HG02678 (cell line): ENCODE results near the gene FOXJ3.

Source experiments
- ATAC-seq: cut with Tn5 transposase; IDR thresholded peaks from one replicate; pipeline ENCODE4 v1.9.1; 2021; ENCODE audit warnings: mild to moderate bottlenecking, moderate library complexity; ENCODE audit not compliant: unreplicated experiment

FOXJ3 gene

DNA sequence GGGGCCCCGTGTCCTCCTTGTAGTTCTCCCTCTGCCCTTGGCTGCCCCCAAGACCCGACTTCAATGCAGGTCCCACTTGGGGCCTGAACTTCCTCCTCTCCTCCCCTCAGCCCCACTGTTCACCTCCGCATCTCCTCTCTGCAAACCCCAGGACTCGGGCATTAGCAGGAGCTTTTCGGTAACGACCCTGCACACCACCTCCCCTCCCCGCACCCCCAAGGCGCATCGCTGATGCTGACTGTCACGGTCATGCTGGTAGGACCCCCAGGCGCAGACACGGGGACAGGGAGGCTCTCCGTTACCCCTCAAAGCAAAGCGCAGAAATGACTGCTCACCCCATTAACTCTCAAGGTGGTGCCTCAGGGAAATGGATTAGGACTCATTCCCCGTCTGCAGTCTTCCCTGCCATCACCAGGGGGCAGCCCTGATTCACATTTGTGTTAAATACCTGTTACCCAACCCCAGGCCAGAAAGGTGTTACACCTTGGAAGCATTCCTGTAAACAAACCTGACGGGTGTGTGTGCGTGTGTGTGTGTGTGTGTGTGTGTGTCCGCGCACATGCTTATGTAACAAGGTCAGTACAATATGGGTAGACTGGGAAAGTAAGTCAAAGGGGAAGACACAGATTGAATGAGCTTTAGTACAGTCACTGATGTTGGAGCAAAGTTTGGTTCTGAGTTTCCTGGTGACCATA lies 188.3 kb downstream of the FOXJ3 start:
- no peak for ATAC-seq

DNA sequence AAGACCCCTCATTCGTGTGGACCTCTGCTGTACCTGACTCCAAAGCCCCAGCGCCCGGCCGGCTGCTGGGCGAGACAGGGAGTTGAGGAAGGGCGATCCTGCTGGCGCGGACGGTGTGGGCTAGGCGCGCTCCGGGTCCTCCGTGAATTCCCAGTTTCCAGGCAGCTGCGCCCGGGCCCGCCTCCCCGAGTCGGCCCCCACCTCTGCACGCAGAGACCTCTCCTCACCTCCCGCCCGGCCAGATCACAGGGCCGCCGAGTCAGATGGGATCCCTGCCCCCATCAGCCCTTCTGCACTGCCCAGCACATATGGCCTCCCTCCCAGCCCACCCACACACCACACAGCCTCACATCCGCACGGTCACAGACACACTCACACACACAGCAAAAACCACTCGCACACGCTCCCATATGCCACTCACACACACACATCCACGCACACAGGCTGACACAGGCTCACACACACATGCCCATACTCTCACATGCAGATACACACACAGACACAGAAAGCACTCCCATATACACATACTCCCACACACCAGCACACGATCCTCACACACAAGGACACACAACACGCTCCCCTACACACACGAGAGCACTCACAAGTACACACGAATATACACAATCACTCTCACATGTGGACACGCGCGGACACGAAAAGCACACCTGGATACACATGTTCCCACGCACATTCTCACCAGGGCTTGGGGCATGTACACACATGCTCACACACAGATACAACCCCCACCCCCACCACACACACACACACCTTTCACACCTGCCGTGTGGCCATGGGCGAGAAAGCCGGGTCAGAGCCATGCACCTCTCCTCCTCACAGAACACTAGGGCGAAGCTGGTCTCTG lies 189.0 kb downstream of the FOXJ3 start:
- ATAC-seq: no peak

DNA sequence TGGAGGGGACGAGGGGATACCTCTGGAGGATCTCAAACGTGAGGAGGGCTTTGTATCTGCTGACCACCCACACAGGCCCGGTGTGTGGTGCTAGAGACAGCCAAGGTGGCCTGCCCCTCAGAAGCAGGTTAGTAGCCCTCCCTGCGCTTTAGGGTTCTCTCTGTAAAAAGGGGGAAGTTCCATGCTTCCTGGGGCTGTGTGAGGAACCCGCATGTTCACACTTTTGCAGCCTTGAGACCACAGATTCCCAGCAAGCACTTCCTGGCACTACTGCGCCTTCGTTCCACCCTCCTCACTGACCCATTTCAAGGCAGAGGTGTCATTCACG lies 189.7 kb downstream of the FOXJ3 start:
- no peak for ATAC-seq

DNA sequence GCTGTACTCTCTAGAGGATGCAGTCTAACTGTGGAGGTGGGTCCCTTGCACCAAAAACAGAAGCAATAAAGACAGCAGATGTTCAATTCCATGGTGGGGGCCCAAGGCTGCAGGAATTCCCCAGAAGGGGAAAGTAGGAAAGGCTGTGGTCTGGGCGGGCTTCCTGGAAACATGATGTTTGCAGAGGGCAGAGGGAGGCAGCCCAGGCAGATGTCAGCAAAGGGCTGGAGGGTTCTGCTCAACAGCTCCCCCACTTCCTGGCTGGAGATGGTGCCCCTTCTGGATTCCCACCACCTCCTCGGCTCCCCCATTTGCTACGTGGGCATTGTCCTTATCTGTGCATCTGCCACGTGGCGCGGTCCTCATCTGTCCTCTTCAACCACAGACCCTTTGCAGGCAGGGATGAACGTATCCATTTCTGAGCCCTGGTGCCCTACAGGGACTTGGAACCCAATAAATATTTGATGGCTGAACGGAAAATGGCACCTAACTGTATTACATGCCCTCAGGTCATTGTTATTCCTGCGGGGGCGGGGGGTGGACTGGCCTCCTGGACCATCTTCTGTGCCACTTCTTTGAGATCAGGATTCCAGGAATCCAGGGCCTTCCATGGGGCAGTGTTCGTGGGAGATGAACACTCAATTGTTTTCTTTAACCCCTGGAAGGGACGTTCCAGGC lies 190.2 kb downstream of the FOXJ3 start:
- no peak for ATAC-seq

DNA sequence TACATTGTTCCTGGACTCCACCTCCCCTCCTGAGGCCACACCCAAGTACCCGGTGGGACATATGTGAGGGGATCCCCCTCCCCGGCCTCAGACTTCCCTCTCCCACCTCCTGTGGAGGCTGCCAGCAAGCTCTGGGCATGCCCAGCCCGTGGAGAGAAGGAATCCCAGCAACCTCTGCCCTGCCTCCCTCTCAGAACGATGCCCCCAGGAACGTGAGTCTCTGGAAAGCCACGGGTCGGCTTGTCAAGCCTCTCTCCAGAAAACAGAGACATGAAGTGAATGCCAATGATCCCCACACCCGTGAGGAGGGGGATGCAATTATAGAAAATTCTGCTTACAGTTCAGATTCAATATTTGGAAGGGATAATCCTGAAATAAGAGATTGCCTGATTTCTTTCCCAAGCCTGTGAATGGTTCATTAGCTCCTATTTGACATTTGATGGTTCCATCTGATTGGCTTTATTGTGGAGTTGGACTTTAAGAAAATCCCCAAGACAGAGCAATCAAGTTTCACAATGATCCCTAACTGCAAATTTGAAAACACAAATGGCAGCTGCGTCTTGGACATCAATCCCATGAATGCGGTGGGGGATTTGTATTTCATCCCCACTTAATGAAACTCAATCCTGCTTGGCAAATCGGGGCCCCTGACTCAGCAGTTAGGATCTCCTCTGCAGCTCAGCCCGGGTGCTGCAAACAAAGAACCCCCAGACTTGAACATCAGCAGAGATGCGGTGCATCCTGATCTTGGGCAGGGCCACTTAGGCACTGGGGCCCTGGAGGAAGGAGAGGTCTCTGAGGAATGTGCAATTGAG lies 190.9 kb downstream of the FOXJ3 start:
- no peak for ATAC-seq

DNA sequence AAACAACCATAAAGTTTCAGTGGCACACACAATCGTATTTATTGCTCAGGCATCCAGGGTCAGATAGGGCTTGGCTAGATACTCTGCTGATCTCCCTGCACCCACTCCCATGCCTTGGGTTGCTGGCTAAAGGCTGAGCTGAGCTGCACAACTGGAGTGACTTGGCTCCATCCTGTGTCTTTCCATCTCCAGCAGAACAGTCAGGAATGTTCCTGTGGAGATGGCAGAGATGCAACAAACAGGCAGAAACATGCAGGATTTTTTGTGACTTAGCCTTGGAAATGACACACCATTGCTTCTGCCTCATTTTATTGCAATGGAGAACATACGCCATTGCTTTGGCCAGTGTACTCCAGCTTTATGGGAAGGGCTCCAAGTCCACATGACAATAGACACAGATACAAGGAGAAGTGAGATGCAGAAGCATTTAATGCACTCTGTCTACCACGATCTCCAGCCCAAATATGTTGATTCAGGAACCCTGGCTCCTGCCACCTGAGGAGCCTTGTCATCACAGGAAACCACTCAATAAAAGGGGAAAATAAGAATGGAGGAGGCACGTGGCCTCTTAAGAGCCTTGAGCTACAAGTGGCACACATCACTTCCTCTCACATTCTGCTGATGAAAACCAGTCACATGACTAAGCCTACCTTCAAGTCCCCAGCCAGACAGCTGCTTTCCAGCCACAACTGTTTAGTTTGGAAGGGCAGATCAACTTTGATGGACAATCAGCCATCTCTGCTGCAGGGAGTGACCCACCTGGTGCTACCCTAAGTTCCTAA lies 191.9 kb downstream of the FOXJ3 start:
- ATAC-seq: no peak

DNA sequence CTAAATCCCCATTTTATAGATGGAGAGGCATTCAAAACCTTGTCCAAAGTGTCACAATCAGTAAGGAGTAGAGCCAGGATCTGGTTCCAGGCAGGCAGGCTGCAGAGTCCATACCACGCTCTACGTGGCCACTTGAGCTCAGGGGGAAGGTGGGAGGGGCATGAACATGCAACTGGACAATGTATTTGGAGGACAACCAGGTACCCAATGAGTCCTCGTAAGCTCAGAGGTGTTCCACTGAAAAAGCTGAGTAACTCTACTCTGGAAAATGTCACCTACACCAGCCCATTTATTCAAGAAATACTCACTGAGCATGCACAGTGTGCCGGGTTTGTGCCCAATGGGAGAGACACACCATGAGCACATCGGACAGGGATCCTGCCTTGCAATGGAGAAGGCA lies 193.1 kb downstream of the FOXJ3 start:
- ATAC-seq: no peak

DNA sequence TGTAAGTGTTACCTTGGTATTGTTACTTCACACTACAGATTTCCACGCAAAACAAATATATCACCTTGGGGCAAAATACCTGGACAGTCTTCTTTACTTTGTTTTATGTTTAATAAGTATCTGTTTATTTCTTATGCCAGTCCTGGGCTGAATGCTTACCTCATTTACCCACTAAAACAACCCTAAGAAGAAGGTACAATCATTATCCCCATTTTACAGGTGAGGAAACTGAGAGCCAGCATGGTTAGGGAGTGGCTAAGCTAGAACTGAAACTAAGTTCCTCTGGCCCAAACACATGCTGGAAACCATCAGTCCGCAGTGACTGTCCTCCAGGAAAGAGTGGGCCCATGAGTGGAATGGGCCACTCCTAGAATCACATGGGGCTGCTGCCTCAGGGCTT lies 194.8 kb downstream of the FOXJ3 start:
- no peak for ATAC-seq

DNA sequence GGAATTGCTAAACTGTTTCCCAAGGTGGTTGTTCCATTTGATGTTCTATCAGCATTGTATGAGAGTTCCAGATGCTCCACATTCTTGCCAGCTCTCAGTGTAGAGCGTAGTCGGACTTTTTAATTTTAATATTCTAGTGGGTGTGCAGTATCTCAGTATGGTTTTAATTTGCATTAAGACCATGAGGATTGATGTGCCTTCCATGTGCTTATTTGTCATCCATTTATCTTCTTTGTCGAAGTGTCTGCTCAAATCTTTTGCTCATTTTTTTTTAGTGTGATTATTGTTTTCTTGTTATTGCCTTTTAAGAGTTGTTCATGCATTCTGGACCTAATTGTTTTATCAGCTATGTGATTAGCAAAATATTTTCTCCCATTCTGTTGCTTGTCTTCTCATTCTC lies 195.6 kb downstream of the FOXJ3 start:
- ATAC-seq: no peak

DNA sequence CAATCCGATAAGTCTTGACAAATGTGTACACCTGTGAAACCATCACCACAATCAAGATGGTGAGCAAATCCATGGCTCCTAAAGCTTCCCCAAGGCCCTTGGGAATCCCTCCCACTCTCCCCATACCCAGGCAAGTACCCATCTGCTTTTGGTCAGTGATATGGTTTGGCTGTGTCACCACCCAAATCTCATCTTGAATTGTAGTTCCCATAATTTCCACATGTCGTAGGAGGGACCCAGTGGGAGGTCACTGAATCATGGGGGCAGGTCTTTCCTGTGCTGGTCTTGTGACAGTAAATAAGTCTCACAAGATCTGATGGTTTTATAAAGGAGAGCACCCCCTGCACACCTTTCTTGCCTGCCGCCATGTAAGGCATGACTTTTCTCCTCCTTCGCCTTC lies 196.4 kb downstream of the FOXJ3 start:
- ATAC-seq: no peak

DNA sequence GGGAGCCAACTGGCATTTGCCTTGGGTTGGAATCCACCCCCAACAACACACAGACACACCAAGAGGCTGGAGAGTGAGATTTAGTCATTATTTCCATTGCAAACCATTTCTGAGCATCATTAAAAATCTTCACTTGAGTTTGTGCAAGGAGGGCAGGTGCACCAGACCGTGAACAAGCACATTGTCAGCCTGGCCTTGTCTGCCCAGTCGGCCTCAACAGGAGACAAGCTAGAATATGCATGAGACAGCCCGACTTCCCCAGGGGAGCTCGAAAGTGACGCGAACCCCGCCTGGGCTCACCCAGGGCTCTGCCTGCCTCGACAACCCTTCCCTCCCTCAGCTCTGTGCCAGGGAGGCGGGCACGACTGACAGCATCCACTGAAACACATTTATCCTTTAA lies 197.3 kb downstream of the FOXJ3 start:
- no peak for ATAC-seq

DNA sequence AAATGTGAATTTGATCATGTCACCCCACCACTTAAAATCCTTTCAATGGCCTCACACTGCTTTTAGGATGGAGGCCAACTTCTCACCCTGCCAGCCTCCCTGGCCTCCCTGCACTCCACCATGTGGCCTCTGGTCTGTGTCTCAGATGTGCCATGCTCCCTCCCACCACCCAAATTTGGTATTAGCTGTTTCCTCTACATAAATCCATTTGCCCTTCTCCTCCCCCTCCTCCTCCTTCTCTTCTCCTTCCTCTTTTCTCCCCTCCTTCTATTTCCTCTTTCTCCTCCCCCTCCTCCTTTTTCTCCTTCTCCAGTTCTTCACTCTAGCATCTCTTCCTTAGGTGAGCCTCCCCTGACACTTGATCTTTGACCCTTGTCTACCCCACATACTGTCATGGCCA lies 198.6 kb downstream of the FOXJ3 start:
- no peak for ATAC-seq

DNA sequence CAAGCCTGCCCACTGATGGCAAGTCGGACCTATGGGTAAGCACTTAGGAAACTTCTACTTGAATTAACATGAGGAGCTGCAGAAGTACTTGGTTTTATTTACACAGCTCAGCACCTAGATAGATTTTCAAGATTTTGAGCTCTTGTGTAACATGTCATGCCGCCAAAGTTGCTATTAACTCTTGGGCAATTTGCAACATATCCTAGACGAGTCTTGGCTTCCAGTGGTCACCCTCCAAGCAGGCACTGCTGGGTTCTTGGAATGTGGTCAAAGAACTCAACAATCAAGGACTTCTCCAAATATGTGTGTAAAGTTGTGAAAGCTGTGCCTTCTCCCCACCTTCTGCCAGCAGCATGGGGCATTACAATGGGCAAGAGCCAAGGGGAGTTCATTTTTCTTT lies 199.6 kb downstream of the FOXJ3 start:
- no peak for ATAC-seq

DNA sequence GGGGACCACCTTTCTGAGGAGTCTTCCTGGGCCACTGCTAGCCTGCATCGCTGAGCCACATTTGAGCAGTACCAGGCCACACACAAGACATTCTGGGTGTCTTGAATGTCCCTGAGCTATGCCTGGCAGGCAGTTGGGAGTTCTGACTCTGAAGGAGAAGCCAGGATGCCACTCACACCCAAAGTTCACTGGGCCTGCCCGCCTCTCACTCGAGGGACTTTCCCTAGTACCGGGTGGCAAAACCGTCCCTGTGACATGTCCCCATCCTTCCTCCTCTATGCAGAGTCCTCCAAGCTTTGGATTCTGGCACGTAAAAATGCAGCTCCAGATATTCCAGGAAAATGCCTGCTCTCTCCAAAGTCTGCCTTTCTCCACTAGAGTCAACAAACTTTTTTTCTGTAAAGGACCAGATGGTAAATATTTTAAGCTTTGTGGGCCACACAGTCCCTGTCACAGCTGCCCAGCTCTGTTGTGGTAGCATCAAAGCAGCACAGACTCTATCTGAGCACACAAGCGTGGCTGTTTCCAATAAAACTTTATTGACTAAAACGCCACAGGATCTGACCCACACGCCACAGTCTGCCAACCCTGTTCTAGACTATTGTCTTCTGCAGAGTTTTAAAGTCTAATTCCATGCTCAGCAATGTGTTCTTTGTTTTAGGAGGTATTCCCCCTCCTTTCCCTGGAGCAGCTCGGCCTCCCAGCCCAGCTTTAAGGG lies 201.1 kb downstream of the FOXJ3 start:
- ATAC-seq: no peak

DNA sequence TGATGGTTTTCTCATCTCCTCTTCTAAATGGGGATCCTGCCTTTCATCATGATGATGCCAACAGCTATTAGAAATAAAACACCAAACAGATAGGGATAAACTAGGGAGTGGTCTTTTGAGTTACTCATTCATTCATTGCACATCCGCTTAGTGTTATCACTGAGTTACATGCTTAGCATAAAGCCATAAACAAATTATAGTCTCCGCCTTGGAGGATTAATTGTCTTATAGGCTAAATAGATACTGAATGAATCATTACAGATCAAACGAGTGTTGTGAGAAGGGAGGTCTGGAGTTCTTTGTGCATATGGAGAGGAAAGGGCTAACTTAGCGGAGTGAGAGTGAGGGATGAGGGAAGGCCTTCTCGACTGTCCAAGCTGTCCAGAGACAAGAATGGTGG lies 201.6 kb downstream of the FOXJ3 start:
- ATAC-seq: no peak

DNA sequence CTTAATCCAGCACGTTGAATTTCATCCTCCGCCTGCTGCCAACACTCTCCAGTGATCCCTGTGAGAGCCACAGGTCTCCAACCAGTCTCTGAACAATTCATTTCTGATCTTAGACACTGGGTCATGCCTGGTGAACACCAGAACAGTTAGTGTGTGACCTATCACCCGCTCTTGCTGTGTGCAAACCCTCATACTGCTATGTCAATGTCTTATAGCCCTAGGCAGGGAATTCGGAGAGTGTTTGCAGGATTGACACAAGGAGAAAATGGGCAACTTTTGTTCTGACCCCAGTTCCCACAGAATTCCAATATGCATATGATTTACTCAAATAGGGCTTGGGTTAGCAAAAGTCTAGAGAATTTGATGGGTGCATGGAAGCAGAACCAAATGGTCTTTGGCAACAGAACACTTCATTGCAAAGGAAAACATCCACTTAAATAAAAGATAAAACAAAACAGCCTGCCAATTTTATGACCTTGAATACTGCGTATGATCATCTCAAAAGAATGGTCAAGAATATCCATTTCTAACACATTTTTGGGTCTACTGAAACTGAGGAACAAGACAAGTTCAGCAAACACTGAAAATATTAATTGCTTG lies 204.9 kb downstream of the FOXJ3 start:
- no peak for ATAC-seq

DNA sequence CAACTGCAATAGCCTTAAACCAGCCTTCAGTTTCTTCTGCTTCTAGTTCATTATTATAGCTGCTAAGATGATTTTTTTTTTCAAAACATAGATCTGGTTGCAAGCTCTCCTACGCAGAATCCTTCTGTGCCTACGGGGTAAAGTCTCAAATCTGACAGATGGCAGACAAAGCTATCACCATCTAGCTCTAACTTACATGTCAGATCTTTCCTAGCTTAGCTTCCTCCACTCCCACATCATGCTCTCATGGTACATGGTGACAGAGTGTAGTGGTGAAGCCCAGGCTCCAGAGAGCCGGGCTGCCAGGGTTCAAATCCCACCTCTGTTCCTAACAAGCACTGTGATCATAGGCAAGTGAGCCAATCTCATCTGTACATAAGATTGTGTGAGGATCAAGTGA lies 206.1 kb downstream of the FOXJ3 start:
- no peak for ATAC-seq

DNA sequence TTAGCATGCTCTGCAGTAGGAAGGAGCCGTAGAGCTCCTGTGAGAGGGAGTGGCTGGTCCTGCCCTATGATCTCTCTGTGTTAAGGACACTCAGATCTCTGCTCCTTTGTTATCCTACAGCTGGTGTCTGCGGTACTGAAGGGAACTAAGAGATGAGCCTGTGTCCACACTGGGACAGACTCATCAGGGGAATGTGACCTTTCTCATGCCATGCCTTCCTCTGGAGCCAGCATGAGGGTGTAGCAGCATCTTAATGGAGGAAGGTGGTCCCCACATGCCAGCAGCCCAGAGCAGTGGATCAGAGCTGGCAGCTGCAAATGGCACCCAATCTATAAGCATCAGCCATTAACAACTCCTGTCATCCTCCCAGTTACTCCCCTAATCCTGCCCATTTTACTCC lies 206.5 kb downstream of the FOXJ3 start:
- no peak for ATAC-seq

DNA sequence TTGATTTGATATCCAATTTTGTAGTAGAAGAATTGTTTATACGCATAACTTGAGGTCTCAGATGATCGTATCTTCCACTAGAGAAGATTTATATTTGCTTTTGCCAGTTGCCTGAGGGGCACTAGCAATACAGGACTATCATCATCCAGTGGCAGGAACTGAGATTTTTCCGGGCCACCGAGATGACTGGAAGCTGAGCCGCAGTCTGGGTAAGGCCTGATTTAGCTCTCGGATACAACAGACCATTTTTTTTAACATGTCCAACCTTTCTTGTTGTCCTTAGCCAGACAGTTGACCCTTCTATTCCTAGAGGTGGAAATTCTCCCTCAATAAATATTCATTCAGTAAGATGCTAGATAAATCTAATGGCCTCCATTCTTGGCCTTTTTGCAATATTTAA lies 207.3 kb downstream of the FOXJ3 start:
- no peak for ATAC-seq
